ENCODE results near the gene RIOX2. TPM values are rescaled to one million over a fixed set of nuclear protein-coding genes. Genes with fewer than 3 reads are reported as not detected.
"Not testable (repeated sequence)": the region's sequence is repeated elsewhere in the genome, so short reads cannot be mapped to it uniquely, and the experiment has no call there.

The RIOX2 gene
- total RNA-seq, 1 donor from 2014 or later = 26.5 TPM

DNA sequence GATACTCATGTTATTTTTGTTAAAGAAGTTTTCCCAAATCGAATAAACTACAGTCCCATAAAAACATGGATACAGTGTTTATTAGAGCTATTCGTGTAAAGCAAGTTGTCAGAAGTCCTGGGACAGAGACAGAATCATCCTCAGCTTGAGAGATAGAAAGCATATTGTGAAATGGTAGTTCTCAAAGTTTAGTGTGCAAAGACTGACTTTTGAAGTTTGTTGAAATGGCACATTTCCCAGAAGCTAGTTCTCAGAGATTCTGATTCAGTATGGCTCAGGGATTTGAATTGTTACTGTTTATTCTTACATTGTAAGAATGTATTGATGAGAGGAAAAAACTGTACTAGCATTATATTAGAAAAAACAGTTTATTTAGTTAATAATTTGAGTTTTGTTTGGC, 40.7 kb upstream of the RIOX2 start:
- Mint-ChIP-seq H3K4me1 (ENCODE audit: low read depth) (no peaks in the 10 kb centered on the region), H3K36me3 (ENCODE audit: low read depth) (no peaks in the 10 kb centered on the region), H3K4me3 (ENCODE audit: unreplicated experiment) (no peak overlapping the region), H3K9me3 (ENCODE audit: low read depth) (peaks cover 6% of the 10 kb centered on the region), H3K27ac (ENCODE audit: unreplicated experiment) (no peak overlapping the region), H3K27me3 (ENCODE audit: low read depth) (peaks cover 40% of the 10 kb centered on the region)
- TF ChIP-seq, protein P1, sequence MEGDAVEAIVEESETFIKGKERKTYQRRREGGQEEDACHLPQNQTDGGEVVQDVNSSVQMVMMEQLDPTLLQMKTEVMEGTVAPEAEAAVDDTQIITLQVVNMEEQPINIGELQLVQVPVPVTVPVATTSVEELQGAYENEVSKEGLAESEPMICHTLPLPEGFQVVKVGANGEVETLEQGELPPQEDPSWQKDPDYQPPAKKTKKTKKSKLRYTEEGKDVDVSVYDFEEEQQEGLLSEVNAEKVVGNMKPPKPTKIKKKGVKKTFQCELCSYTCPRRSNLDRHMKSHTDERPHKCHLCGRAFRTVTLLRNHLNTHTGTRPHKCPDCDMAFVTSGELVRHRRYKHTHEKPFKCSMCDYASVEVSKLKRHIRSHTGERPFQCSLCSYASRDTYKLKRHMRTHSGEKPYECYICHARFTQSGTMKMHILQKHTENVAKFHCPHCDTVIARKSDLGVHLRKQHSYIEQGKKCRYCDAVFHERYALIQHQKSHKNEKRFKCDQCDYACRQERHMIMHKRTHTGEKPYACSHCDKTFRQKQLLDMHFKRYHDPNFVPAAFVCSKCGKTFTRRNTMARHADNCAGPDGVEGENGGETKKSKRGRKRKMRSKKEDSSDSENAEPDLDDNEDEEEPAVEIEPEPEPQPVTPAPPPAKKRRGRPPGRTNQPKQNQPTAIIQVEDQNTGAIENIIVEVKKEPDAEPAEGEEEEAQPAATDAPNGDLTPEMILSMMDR (IDR thresholded peaks at IDR 0.05) = no peak
- DNase-seq (ENCODE audit: low spot score) = no peak

DNA sequence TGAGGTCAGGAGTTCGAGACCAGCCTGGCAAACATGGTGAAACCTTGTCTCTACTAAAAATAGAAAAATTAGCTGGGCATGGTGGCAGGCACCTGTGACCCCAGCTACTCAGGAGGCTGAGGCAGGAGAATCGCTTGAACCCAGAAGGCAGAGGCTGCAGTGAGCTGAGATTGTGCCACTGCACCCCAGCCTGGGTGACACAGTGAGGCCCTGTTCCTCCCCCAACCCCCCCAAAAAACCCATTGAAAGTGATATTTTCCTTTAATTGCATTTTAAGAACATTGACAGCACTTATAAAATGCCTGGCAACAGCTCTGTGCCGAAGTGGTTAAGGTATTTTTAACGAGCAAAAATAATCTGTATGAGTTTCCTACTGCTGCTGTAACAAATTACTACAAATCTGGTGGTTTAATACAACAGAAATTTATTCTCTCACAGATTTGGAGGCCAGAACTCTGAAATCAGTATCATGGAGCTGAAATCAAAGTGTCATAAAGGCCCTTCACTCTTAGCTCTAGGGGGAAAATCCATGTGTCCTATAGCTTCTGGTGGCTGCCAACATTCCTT, 38.7 kb upstream of the RIOX2 start:
- H3K36me3 Mint-ChIP-seq (ENCODE audit: low read depth); H3K4me1 Mint-ChIP-seq (ENCODE audit: low read depth); H3K9me3 Mint-ChIP-seq (ENCODE audit: low read depth); H3K27ac Mint-ChIP-seq (ENCODE audit: unreplicated experiment); H3K4me3 Mint-ChIP-seq (ENCODE audit: unreplicated experiment); DNase-seq (ENCODE audit: low spot score): not testable (repeated sequence)
- peaks cover 28% of the 10 kb centered on the region for H3K27me3 Mint-ChIP-seq (ENCODE audit: low read depth)

DNA sequence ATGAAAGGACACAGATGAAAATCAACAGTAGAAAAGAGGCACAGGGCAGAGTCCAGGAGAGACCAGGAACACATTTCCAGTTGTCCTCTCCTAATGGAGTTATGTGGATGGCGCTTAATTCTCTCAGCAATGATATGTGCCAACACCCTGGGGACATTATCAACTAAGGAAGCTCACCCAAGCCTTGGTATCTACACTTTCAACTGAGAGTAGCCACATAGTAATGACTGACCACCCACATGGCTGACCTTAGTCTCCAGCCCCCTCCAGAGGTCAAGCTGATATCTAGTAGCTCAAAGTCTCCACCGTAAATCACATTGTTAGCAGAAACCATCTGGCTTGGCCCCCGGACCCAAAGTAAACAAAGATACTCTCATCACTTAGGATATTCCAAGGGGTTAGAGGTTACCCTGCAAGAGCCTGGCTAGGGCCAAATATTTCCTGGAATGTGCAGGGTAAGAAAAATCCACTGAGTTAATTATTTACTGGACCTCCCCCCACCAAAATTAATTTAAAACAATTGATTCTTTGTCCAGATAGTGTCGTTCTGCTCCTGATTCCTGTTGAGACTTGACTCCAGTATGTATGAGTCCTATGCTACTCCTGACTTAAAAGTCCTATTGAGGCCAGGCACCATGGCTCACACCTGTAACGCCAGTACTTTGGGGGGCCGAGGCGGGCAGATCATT, 38.1 kb upstream of the RIOX2 start:
- Mint-ChIP-seq H3K4me3 (ENCODE audit: unreplicated experiment) (no peak overlapping the region), H3K27me3 (ENCODE audit: low read depth) (peaks cover 22% of the 10 kb centered on the region), H3K9me3 (ENCODE audit: low read depth) (peaks cover 6% of the 10 kb centered on the region), H3K27ac (ENCODE audit: unreplicated experiment) (no peak overlapping the region), H3K36me3 (ENCODE audit: low read depth) (no peaks in the 10 kb centered on the region), H3K4me1 (ENCODE audit: low read depth) (no peaks in the 10 kb centered on the region)
- DNase-seq (ENCODE audit: low spot score) = no peak
- TF ChIP-seq, protein P1 (IDR thresholded peaks at IDR 0.05) = no peak

DNA sequence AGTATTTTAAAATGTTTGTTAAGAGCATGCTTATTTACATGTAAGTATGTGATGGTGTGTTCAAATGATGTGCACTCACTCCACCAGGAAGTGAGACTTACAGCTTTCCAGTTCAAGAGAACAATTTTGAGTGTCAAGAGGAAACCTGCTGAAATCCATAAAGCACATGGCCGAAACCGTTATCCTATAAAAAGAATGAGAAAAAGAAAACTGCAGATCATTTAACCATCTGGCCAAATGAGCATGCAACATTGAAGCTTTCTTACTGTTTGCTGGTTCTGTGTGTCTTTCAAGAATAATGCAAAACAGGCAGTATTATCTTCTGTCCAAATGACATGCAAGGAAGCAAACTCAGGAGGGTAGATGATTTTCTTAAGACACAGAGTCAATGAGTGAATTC, 36.6 kb upstream of the RIOX2 start:
- no peak for DNase-seq (ENCODE audit: low spot score)
- H3K4me3 Mint-ChIP-seq (ENCODE audit: unreplicated experiment) = no peak overlapping the region
- H3K27me3 Mint-ChIP-seq (ENCODE audit: low read depth) = peaks cover 15% of the 10 kb centered on the region
- H3K4me1 Mint-ChIP-seq (ENCODE audit: low read depth) = no peaks in the 10 kb centered on the region
- TF ChIP-seq, protein P1 (IDR thresholded peaks at IDR 0.05) = no peak
- H3K9me3 Mint-ChIP-seq (ENCODE audit: low read depth) = peaks cover 6% of the 10 kb centered on the region
- no peak overlapping the region for H3K27ac Mint-ChIP-seq (ENCODE audit: unreplicated experiment)
- no peaks in the 10 kb centered on the region for H3K36me3 Mint-ChIP-seq (ENCODE audit: low read depth)

DNA sequence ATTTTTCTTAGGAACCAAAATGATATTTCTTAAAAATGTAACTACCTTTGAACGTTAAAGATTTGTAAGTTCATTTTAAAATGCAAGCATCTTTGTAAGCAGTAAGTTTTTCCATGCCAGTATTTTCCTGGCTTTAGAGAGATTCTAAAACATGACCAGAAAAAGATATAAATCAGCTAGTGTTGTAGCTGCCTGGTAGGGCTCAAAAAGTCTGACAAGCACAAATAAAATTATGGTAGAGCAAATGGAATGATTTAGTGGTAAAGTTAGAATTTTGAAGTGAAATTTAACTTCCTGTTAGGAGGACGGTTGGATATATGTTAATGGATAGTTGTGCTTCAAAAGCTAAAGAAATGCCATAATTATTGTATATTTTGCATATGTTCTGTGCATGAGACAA, 33.2 kb upstream of the RIOX2 start:
- H3K9me3 Mint-ChIP-seq (ENCODE audit: low read depth) = no peaks in the 10 kb centered on the region
- no peak overlapping the region for H3K27ac Mint-ChIP-seq (ENCODE audit: unreplicated experiment)
- H3K4me1 Mint-ChIP-seq (ENCODE audit: low read depth) = no peaks in the 10 kb centered on the region
- no peak overlapping the region for H3K4me3 Mint-ChIP-seq (ENCODE audit: unreplicated experiment)
- TF ChIP-seq, protein P1 (IDR thresholded peaks at IDR 0.05) = no peak
- H3K27me3 Mint-ChIP-seq (ENCODE audit: low read depth) = peaks cover 13% of the 10 kb centered on the region
- H3K36me3 Mint-ChIP-seq (ENCODE audit: low read depth) = no peaks in the 10 kb centered on the region
- no peak for DNase-seq (ENCODE audit: low spot score)

DNA sequence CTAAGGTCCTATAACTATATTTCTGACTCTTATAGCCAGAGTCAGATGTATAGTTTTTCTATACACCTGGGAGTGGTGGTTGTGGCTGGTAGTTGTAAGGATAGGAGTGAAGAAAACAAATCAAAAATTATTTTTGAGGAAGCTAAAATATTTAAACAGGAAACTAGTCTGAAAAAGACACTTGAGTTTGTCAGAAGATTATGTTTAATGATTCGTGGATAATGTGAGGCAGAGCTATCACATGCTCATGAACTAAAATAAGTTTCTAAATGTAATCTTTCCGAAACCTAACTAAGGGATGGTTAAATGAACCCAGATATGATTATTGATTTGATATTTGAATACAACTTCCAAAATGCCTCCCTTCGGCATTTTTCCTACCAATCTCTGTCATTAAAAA, 32.5 kb upstream of the RIOX2 start:
- H3K4me3 Mint-ChIP-seq (ENCODE audit: unreplicated experiment) = no peak overlapping the region

More for the DNA sequence above, 32.5 kb upstream of the RIOX2 start:
- Mint-ChIP-seq H3K27ac (ENCODE audit: unreplicated experiment) (no peak overlapping the region), H3K36me3 (ENCODE audit: low read depth) (no peaks in the 10 kb centered on the region), H3K4me1 (ENCODE audit: low read depth) (no peaks in the 10 kb centered on the region), H3K9me3 (ENCODE audit: low read depth) (no peaks in the 10 kb centered on the region), H3K27me3 (ENCODE audit: low read depth) (peaks cover 14% of the 10 kb centered on the region)
- TF ChIP-seq, protein P1 (IDR thresholded peaks at IDR 0.05) = no peak
- DNase-seq (ENCODE audit: low spot score) = no peak
